ENCODE results near the gene E2F4. TPM values are rescaled to one million over a fixed set of nuclear protein-coding genes. Genes with fewer than 3 reads are reported as not detected.

E2F4 gene
- total and polyA plus RNA-seq, 2 of the 8 experiments (the other 6 are each of a cell fraction or from before 2014, with no cell fraction given), result 79.9 to 157 TPM

- peak; percentile 60 to 87; a peak in 2 of 4 replicates for TF ChIP-seq SIN3A (conservative IDR thresholded peaks at IDR 0.05 in 1 of 2, IDR thresholded peaks at IDR 0.05 in 1 of 2; ENCODE audit: low read depth in 1 of 2, low read length in 2 of 2)
- TF ChIP-seq TAF7 (optimal IDR thresholded peaks at IDR 0.05; ENCODE audit: borderline replicate concordance, low read depth, low read length), result no peak
- peak; percentile 67; the same call in 1 of the 2 replicates for TF ChIP-seq SP1 (IDR thresholded peaks at IDR 0.05; ENCODE audit: low read depth, low read length)
- no peak for TF ChIP-seq BCL11A (IDR thresholded peaks at IDR 0.05; ENCODE audit: low read depth in 2 of 2, low read length in 2 of 2)
- no peak for TF ChIP-seq RXRA (IDR thresholded peaks at IDR 0.05; ENCODE audit: insufficient read depth, low read depth, low read length)
- no peak for TF ChIP-seq JUND (IDR thresholded peaks at IDR 0.05; ENCODE audit: low read length)
- peak; percentile 72 for TF ChIP-seq YY1 (IDR thresholded peaks at IDR 0.05; ENCODE audit: low read depth, low read length)
- TF ChIP-seq JUN (IDR thresholded peaks at IDR 0.05; ENCODE audit: low read depth, low read length), result no peak
- peak; percentile 54; the same call in 1 of the 2 replicates for TF ChIP-seq TAF1 (IDR thresholded peaks at IDR 0.05; ENCODE audit: low read depth, low read length)
- peak; percentile 74 for TF ChIP-seq SAP30 (IDR thresholded peaks at IDR 0.05; ENCODE audit: insufficient read depth, insufficient replicate concordance, low read length)
- TF ChIP-seq HDAC2 (IDR thresholded peaks at IDR 0.05; ENCODE audit: borderline replicate concordance in 1 of 2, low read depth in 2 of 2, low read length in 2 of 2), result 0 out of 4 replicates have a peak, but pooled peaks of 1 of the 2 experiments have one; percentile 77
- no peak for TF ChIP-seq ATF3 (IDR thresholded peaks at IDR 0.05; ENCODE audit: insufficient read depth, low read depth, low read length)
- TF ChIP-seq NRF1 (IDR thresholded peaks at IDR 0.05; ENCODE audit: low read depth, low read length), result no peak
- no peak for TF ChIP-seq SUZ12 (IDR thresholded peaks at IDR 0.05; ENCODE audit: low read length)
- no peak for TF ChIP-seq POLR2AphosphoS5 (IDR thresholded peaks at IDR 0.05; ENCODE audit: low read depth, low read length)
- no peak for TF ChIP-seq KDM1A (IDR thresholded peaks at IDR 0.05; ENCODE audit: borderline replicate concordance, low read length)
- peak; percentile 73 for TF ChIP-seq KDM4A (IDR thresholded peaks at IDR 0.05; ENCODE audit: low read depth, low read length, severe bottlenecking)
- TF ChIP-seq RAD21 (IDR thresholded peaks at IDR 0.05 in 1 of 2, conservative IDR thresholded peaks at IDR 0.05 in 1 of 2; ENCODE audit: low read depth in 2 of 2, low read length in 2 of 2), result no peak
- TF ChIP-seq SIX5 (IDR thresholded peaks at IDR 0.05; ENCODE audit: low read depth, low read length), result no peak
- TF ChIP-seq MAX (IDR thresholded peaks at IDR 0.05), result peak; percentile 77
- TF ChIP-seq BACH1 (IDR thresholded peaks at IDR 0.05; ENCODE audit: low read length), result no peak
Observed at GRCh38 chr16:67191995-67192681, at the start of gene E2F4 (continued).
